Transverse colon (tissue), 4 donors: Measurements from ENCODE around the gene CHST15.

Experiments used
- EP300 ChIP-seq: sonication (generic); formaldehyde crosslinking; IDR thresholded peaks from one replicate; pipeline ENCODE4 v1.6.1; 2017; ENCODE audit warnings: antibody characterized with exemption, low read depth
- POLR2A ChIP-seq: fragments of 450-650 bp; IDR thresholded peaks from one replicate; pipeline ENCODE4 v1.6.1; 2016; ENCODE audit warnings: antibody characterized with exemption, mild to moderate bottlenecking, moderate library complexity
- POLR2AphosphoS5 ChIP-seq, 3 donors: sonication (generic); formaldehyde crosslinking; IDR thresholded peaks; one replicate each; pipeline ENCODE4 v1.6.1; 2016; ENCODE audit warnings: antibody characterized with exemption in 3 of 3
- TF ChIP-seq, protein P1 (sequence below), 5 experiments: fragments of 200-600 bp in 3 of 5; fragments of 450-650 bp in 2 of 5; sonication (generic) in 3 of 5; IDR thresholded peaks; 1 replicate in 2 of 5; 2 replicates in 3 of 5; pipeline ENCODE4 v1.5.1; 2016 to 2017; ENCODE audit warnings: antibody characterized with exemption in 5 of 5, inconsistent platforms in 3 of 5, mild to moderate bottlenecking in 2 of 5, moderate library complexity in 1 of 5

GRCh38 chr10:124104011-124104627 lies 10.7 kb upstream of the CHST15 start:
- TF ChIP-seq, protein P1, sequence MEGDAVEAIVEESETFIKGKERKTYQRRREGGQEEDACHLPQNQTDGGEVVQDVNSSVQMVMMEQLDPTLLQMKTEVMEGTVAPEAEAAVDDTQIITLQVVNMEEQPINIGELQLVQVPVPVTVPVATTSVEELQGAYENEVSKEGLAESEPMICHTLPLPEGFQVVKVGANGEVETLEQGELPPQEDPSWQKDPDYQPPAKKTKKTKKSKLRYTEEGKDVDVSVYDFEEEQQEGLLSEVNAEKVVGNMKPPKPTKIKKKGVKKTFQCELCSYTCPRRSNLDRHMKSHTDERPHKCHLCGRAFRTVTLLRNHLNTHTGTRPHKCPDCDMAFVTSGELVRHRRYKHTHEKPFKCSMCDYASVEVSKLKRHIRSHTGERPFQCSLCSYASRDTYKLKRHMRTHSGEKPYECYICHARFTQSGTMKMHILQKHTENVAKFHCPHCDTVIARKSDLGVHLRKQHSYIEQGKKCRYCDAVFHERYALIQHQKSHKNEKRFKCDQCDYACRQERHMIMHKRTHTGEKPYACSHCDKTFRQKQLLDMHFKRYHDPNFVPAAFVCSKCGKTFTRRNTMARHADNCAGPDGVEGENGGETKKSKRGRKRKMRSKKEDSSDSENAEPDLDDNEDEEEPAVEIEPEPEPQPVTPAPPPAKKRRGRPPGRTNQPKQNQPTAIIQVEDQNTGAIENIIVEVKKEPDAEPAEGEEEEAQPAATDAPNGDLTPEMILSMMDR (IDR thresholded peaks at IDR 0.05): no peak
- TF ChIP-seq POLR2AphosphoS5 (IDR thresholded peaks at IDR 0.05) (no peak), POLR2A (no peak), EP300 (no peak)
